Measurements from ENCODE around the gene DDX10. TPM values are rescaled to one million over a fixed set of nuclear protein-coding genes. Genes with fewer than 3 reads are reported as not detected.

Gene DDX10
- total and polyA plus RNA-seq, 9 of the 15 experiments (the other 6 are each of a cell fraction or from before 2014, with no cell fraction given) = 33.9 to 94.6 (median 50.7) TPM

GRCh38 chr11:108902027-108902469, 237.2 kb downstream of the DDX10 start:
- DNase-seq (ENCODE audit: extremely low read depth in 1 of 4, low spot score in 3 of 4) (no peak), FAIRE-seq (no peak), ATAC-seq (no peak)
- in situ Hi-C loops (cut with MboI) (no loop called here), intact Hi-C loops (cut with micrococcal nuclease) (no loop called here)
- H3K9ac ChIP-seq (ENCODE audit: insufficient read depth in 1 of 2, low read depth in 2 of 2, low read length in 2 of 2) = no peak overlapping the region
- 67% methylated on average over 2 of the region's 2 CpGs for WGBS (ENCODE audit: insufficient coverage, low coverage, missing lambda C conversion rate)
- no peak overlapping the region for H3K4me2 ChIP-seq (ENCODE audit: insufficient read depth, low read length)
- no peaks in the 10 kb centered on the region for H3K27me3 ChIP-seq (ENCODE audit: control insufficient read depth in 2 of 2, insufficient read depth in 2 of 2, low read length in 2 of 2)
- H3K36me3 ChIP-seq (ENCODE audit: control insufficient read depth, insufficient read depth, low read length) = no peaks in the 10 kb centered on the region
- TF ChIP-seq PKNOX1 (IDR thresholded peaks at IDR 0.05) (0 out of 2 replicates have a peak, but pooled peaks have one; percentile 10), GTF2A2 (tag; IDR thresholded peaks at IDR 0.05) (no peak)
- POLR2A ChIA-PET = interaction anchor here (0.6 kb wide), 1 partner anchor 9 kb away, joined by 3 read pairs; no protein-coding TSS in a partner anchor
- no peaks in the 10 kb centered on the region for H3K9me3 ChIP-seq (replicated peaks; ENCODE audit: control insufficient read depth, insufficient read depth, low read depth, low read length)
- H3K79me2 ChIP-seq (ENCODE audit: control insufficient read depth, insufficient read depth, low read length) = no peaks in the 10 kb centered on the region
- no peaks in the 10 kb centered on the region for H3K9me1 ChIP-seq (ENCODE audit: control insufficient read depth, insufficient read depth, low read length)
- H4K20me1 ChIP-seq (replicated peaks; ENCODE audit: control insufficient read depth, insufficient read depth, low read length) = no peaks in the 10 kb centered on the region
- BruUV-seq (replicated peaks) = no TSS peak
- H3K4me1 ChIP-seq (replicated peaks in 1 of 2; ENCODE audit: control insufficient read depth in 2 of 2, insufficient read depth in 2 of 2, low read length in 2 of 2) = no peaks in the 10 kb centered on the region; a peak in 1 of 5 replicates
- no peak overlapping the region for H3K4me3 ChIP-seq
- H2AFZ ChIP-seq (ENCODE audit: low read depth, low read length) = no peak overlapping the region
- CTCF ChIA-PET (ENCODE audit: low intra/inter-chr PET ratio) = no interaction called here
- H3K27ac ChIP-seq (ENCODE audit: extremely low read depth, low read depth, low read length) = no peak overlapping the region

DNA sequence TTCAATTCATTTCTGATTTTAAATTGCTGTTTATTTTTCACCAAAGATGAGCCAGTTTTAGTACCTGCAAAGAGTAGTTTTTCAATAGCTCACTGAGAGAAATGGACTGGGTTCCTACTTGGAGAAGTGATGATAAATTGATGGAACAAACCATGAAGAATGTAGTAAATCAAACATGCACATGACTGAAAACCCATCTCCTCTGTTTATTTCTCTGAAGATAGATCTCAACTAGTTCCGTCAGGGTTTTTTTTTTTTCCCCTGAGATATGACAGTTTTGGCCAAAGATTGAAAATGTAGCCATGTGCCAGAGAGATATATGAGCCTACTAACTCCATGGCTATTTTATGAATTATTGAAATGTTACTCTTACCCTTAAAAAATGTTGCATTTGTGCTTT, 239.6 kb downstream of the DDX10 start:
- Histone ChIP-seq H3K9me3 (replicated peaks; ENCODE audit: control insufficient read depth, insufficient read depth, low read depth, low read length) (no peaks in the 10 kb centered on the region), H3K9me1 (ENCODE audit: control insufficient read depth, insufficient read depth, low read length) (no peaks in the 10 kb centered on the region), H3K4me1 (replicated peaks in 1 of 2; ENCODE audit: control insufficient read depth in 2 of 2, insufficient read depth in 2 of 2, low read length in 2 of 2) (no peaks in the 10 kb centered on the region; a peak in 1 of 5 replicates), H3K9ac (ENCODE audit: insufficient read depth in 1 of 2, low read depth in 2 of 2, low read length in 2 of 2) (no peak overlapping the region), H2AFZ (ENCODE audit: low read depth, low read length) (no peak overlapping the region), H3K4me3 (no peak overlapping the region), H3K27ac (ENCODE audit: extremely low read depth, low read depth, low read length) (no peak overlapping the region), H4K20me1 (replicated peaks; ENCODE audit: control insufficient read depth, insufficient read depth, low read length) (no peaks in the 10 kb centered on the region), H3K27me3 (ENCODE audit: control insufficient read depth in 2 of 2, insufficient read depth in 2 of 2, low read length in 2 of 2) (no peaks in the 10 kb centered on the region), H3K36me3 (ENCODE audit: control insufficient read depth, insufficient read depth, low read length) (no peaks in the 10 kb centered on the region), H3K4me2 (ENCODE audit: insufficient read depth, low read length) (no peak overlapping the region), H3K79me2 (ENCODE audit: control insufficient read depth, insufficient read depth, low read length) (no peaks in the 10 kb centered on the region)
- no peak for DNase-seq (ENCODE audit: extremely low read depth in 1 of 4, low spot score in 3 of 4)
- ChIA-PET POLR2A (no interaction called here), CTCF (ENCODE audit: low intra/inter-chr PET ratio) (no interaction called here)
- no TSS peak for BruUV-seq (replicated peaks)
- no peak for ATAC-seq
- no peak for FAIRE-seq
- in situ Hi-C loops (cut with MboI) = no loop called here
- WGBS (ENCODE audit: insufficient coverage, low coverage, missing lambda C conversion rate) = 85% methylated on average over 1 of the region's 1 CpG
- intact Hi-C loops (cut with micrococcal nuclease) = no loop called here
- TF ChIP-seq ZNF12 (CRISPR knock-in tag; IDR thresholded peaks at IDR 0.05) (no peak), POLR2A (conservative IDR thresholded peaks at IDR 0.05) (no peak), HDGF (IDR thresholded peaks at IDR 0.05) (no peak), ARNT (IDR thresholded peaks at IDR 0.05) (no peak), MECOM (CRISPR knock-in tag; IDR thresholded peaks at IDR 0.05) (no peak), CREB5 (CRISPR knock-in tag; IDR thresholded peaks at IDR 0.05) (no peak), HBP1 (CRISPR knock-in tag; IDR thresholded peaks at IDR 0.05) (no peak), NFE2L1 (tag; IDR thresholded peaks at IDR 0.05; ENCODE audit: borderline replicate concordance, low read depth) (no peak), ZNF232 (CRISPR knock-in tag; IDR thresholded peaks at IDR 0.05) (no peak), ATF6 (CRISPR knock-in tag; IDR thresholded peaks at IDR 0.05) (no peak)
